Progenitor cell of endocrine pancreas (in vitro differentiated cells): ENCODE results near the gene BUD31. TPM values are rescaled to one million over a fixed set of nuclear protein-coding genes. Genes with fewer than 3 reads are reported as not detected.

Source experiments
- DNase-seq: peaks from one replicate; pipeline ENCODE4 v3.0.0; 2021; ENCODE audit warnings: low spot score; ENCODE audit not compliant: unreplicated experiment
- H3K27ac Mint-ChIP-seq: 2 replicates; pipeline ENCODE4 v1.8.0; 2021; ENCODE audit warnings: mild to moderate bottlenecking, moderate library complexity, mixed read lengths
- H3K27me3 Mint-ChIP-seq: 2 replicates; pipeline ENCODE4 v1.8.0; 2021; ENCODE audit warnings: mixed read lengths
- H3K36me3 Mint-ChIP-seq: 2 replicates; pipeline ENCODE4 v1.8.0; 2022; ENCODE audit warnings: mixed read lengths; ENCODE audit not compliant: insufficient read depth
- H3K4me1 Mint-ChIP-seq: 2 replicates; pipeline ENCODE4 v1.8.0; 2021; ENCODE audit warnings: low read depth, mixed read lengths
- H3K4me3 Mint-ChIP-seq: 2 replicates; pipeline ENCODE4 v1.8.0; 2021; ENCODE audit warnings: low read depth, mild to moderate bottlenecking, moderate library complexity, mixed read lengths
- H3K9me3 Mint-ChIP-seq: 2 replicates; pipeline ENCODE4 v1.8.0; 2021; ENCODE audit warnings: low read depth, mixed read lengths
- CTCF ChIP-seq: fragments of 200-600 bp; sonication (generic); IDR thresholded peaks from one replicate; pipeline ENCODE4 v1.5.0; 2021; ENCODE audit warnings: antibody characterized with exemption, mild to moderate bottlenecking; ENCODE audit not compliant: unreplicated experiment
- total RNA-seq: library from RNA; stranded (reverse); gene quantifications from 2 replicates; pipeline ENCODE4 v1.2.1, GENCODE V29; 2021

The BUD31 gene
- total RNA-seq, 1 donor from 2014 or later = 102 TPM

GRCh38 chr7:99447943-99448342 is 39.2 kb downstream of the BUD31 start:
- no peak overlapping the region for H3K27ac Mint-ChIP-seq
- H3K4me1 Mint-ChIP-seq = no peaks in the 10 kb centered on the region
- H3K27me3 Mint-ChIP-seq = no peaks in the 10 kb centered on the region
- H3K9me3 Mint-ChIP-seq = no peaks in the 10 kb centered on the region
- H3K4me3 Mint-ChIP-seq = no peak overlapping the region
- H3K36me3 Mint-ChIP-seq = peaks cover 23% of the 10 kb centered on the region
- no peak for DNase-seq
- TF ChIP-seq CTCF = peak; percentile 22

- DNase-seq = no peak
- H3K4me1 Mint-ChIP-seq = no peaks in the 10 kb centered on the region
- no peaks in the 10 kb centered on the region for H3K27me3 Mint-ChIP-seq
- H3K36me3 Mint-ChIP-seq = peaks cover 23% of the 10 kb centered on the region
- H3K4me3 Mint-ChIP-seq = no peak overlapping the region
- no peaks in the 10 kb centered on the region for H3K9me3 Mint-ChIP-seq
- TF ChIP-seq CTCF = no peak
- H3K27ac Mint-ChIP-seq = no peak overlapping the region
Observed at GRCh38 chr7:99448855-99449254, 40.1 kb downstream of the BUD31 start.

GRCh38 chr7:99449326-99449725 is 40.6 kb downstream of the BUD31 start:
- Mint-ChIP-seq H3K9me3 (no peaks in the 10 kb centered on the region), H3K4me3 (no peak overlapping the region), H3K4me1 (no peaks in the 10 kb centered on the region), H3K27me3 (no peaks in the 10 kb centered on the region), H3K27ac (peak overlapping the region; percentile 59), H3K36me3 (peaks cover 23% of the 10 kb centered on the region)
- TF ChIP-seq CTCF = no peak
- no peak for DNase-seq

- H3K27ac Mint-ChIP-seq = no peak overlapping the region
- no peaks in the 10 kb centered on the region for H3K4me1 Mint-ChIP-seq
- H3K27me3 Mint-ChIP-seq = no peaks in the 10 kb centered on the region
- TF ChIP-seq CTCF = no peak
- DNase-seq = no peak
- H3K4me3 Mint-ChIP-seq = no peak overlapping the region
- peaks cover 13% of the 10 kb centered on the region for H3K36me3 Mint-ChIP-seq
- no peaks in the 10 kb centered on the region for H3K9me3 Mint-ChIP-seq
Observed at GRCh38 chr7:99451936-99452335, 43.2 kb downstream of the BUD31 start.

- peaks cover 13% of the 10 kb centered on the region for H3K36me3 Mint-ChIP-seq
- H3K4me3 Mint-ChIP-seq = no peak overlapping the region
- no peaks in the 10 kb centered on the region for H3K4me1 Mint-ChIP-seq
- no peak for TF ChIP-seq CTCF
- H3K27ac Mint-ChIP-seq = no peak overlapping the region
- H3K27me3 Mint-ChIP-seq = no peaks in the 10 kb centered on the region
- H3K9me3 Mint-ChIP-seq = no peaks in the 10 kb centered on the region
- no peak for DNase-seq
Observed at GRCh38 chr7:99452541-99452940, 43.8 kb downstream of the BUD31 start.

- H3K36me3 Mint-ChIP-seq = peaks cover 10% of the 10 kb centered on the region
- H3K9me3 Mint-ChIP-seq = no peaks in the 10 kb centered on the region
- no peak for DNase-seq
- no peaks in the 10 kb centered on the region for H3K4me1 Mint-ChIP-seq
- TF ChIP-seq CTCF = no peak
- no peak overlapping the region for H3K27ac Mint-ChIP-seq
- no peaks in the 10 kb centered on the region for H3K27me3 Mint-ChIP-seq
- H3K4me3 Mint-ChIP-seq = no peak overlapping the region
Observed at GRCh38 chr7:99453105-99453504, 44.3 kb downstream of the BUD31 start.
